Endometrium (tissue), 2 donors: ENCODE results near the gene EPAS1.

Source experiments
- FAIRE-seq: peaks from 2 replicates; lab custom pipeline; 2012; peaks lifted over from hg19 to GRCh38; lab: Jason Lieb, UNC
- donor health status: control.
- donor health status: control.

The EPAS1 gene

GRCh38 chr2:46410273-46411244, 113.4 kb downstream of the EPAS1 start:
- FAIRE-seq: no peak

- no peak for FAIRE-seq
These were observed 114.0 kb downstream of the EPAS1 start for GRCh38 chr2:46411245-46411641.

GRCh38 chr2:46411985-46412384, 114.8 kb downstream of the EPAS1 start:
- no peak for FAIRE-seq

GRCh38 chr2:46413111-46413510, 115.9 kb downstream of the EPAS1 start:
- no peak for FAIRE-seq

GRCh38 chr2:46413631-46414030, 116.4 kb downstream of the EPAS1 start:
- no peak for FAIRE-seq

- FAIRE-seq: no peak
These were observed 117.5 kb downstream of the EPAS1 start for GRCh38 chr2:46414701-46415100.

- no peak for FAIRE-seq
These were observed 119.1 kb downstream of the EPAS1 start for GRCh38 chr2:46416280-46416679.

- FAIRE-seq: no peak
These were observed 119.7 kb downstream of the EPAS1 start for GRCh38 chr2:46416739-46417403.

GRCh38 chr2:46420945-46421344, 123.7 kb downstream of the EPAS1 start:
- peak; percentile 76 for FAIRE-seq

GRCh38 chr2:46421361-46421760, 124.2 kb downstream of the EPAS1 start:
- no peak for FAIRE-seq

- FAIRE-seq: no peak
These were observed 125.6 kb downstream of the EPAS1 start for GRCh38 chr2:46422717-46423394.

- no peak for FAIRE-seq
These were observed 127.7 kb downstream of the EPAS1 start for GRCh38 chr2:46424937-46425336.

- FAIRE-seq: no peak
These were observed 131.8 kb downstream of the EPAS1 start for GRCh38 chr2:46428911-46429436.

- no peak for FAIRE-seq
These were observed 133.2 kb downstream of the EPAS1 start for GRCh38 chr2:46430413-46430812.

GRCh38 chr2:46430992-46431391, 133.8 kb downstream of the EPAS1 start:
- no peak for FAIRE-seq

- no peak for FAIRE-seq
These were observed 134.5 kb downstream of the EPAS1 start for GRCh38 chr2:46431481-46432235.

GRCh38 chr2:46434851-46435273, 137.7 kb downstream of the EPAS1 start:
- no peak for FAIRE-seq

- no peak for FAIRE-seq
These were observed 138.1 kb downstream of the EPAS1 start for GRCh38 chr2:46435353-46435752.

GRCh38 chr2:46435796-46436360, 138.7 kb downstream of the EPAS1 start:
- FAIRE-seq: no peak
